Measurements from ENCODE around the gene PARN. TPM values are rescaled to one million over a fixed set of nuclear protein-coding genes. Genes with fewer than 3 reads are reported as not detected.

PARN gene
- total and polyA plus RNA-seq, 9 of the 15 experiments (the other 6 are each of a cell fraction or from before 2014, with no cell fraction given): 9.6 to 51.3 (median 40.4) TPM

DNA sequence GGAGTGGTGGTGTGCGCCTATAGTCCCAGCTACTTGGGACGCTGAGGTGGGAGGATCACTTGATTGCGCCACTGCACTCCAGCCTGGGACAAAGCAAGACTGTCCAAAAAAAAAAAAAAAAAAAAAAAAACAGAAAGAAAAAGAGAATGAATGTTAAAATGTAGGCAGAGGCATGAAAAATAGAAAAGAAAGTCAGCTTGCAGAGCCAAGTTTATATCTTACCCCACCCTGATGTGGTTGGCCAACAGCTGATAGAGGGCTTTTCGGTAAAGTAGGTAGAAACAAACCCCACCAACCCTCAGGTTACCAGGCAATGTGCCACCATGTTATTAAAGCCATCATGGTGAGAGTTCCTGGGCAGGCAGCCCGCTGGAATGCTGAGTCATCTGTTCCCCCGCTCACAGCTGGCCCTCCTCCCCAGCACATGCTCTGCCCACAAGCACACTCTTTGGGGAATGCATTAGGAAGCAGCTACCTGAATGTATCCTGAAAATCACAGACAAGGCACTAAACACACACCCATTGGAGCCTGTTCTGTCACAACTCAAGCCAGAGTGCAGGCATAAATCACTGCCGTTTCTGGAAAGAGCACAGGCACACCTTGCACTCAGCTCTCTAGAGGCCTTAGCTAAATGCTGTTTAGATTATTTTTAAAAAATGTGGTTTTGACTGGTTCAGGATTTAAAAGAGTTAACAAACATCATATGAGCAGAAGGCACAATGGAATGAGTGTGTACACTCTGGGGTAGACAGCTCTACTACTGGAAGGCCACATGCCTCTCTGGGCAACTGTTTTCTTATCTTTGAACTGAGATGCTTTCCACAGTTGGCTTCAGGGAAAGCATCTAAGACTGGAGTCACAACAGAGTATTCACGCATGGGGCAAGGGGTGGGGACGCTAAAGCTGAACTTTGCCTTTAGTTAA, 128.5 kb downstream of the PARN start (continued):
- TF ChIP-seq, protein P1, sequence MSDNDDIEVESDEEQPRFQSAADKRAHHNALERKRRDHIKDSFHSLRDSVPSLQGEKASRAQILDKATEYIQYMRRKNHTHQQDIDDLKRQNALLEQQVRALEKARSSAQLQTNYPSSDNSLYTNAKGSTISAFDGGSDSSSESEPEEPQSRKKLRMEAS (CRISPR knock-in tag; IDR thresholded peaks at IDR 0.05): peak; percentile 89
- peak; percentile 75; the same call in 1 of the 2 replicates for TF ChIP-seq ZNF384 (IDR thresholded peaks at IDR 0.05; ENCODE audit: low read depth, low read length)
- TF ChIP-seq ZNF695 (CRISPR knock-in tag; IDR thresholded peaks at IDR 0.05): no peak
- TF ChIP-seq TEAD2 (tag; IDR thresholded peaks at IDR 0.05): peak; percentile 64; the same call in 1 of the 2 replicates
- TF ChIP-seq JUN (IDR thresholded peaks at IDR 0.05; ENCODE audit: borderline replicate concordance, low read depth, low read length): 0 out of 2 replicates have a peak, but pooled peaks have one; percentile 42
- no peak for TF ChIP-seq JUN (CRISPR knock-in tag; IDR thresholded peaks at IDR 0.05; ENCODE audit: borderline replicate concordance)
- TF ChIP-seq, protein P2, sequence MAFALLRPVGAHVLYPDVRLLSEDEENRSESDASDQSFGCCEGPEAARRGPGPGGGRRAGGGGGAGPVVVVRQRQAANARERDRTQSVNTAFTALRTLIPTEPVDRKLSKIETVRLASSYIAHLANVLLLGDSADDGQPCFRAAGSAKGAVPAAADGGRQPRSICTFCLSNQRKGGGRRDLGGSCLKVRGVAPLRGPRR (CRISPR knock-in tag; IDR thresholded peaks at IDR 0.05): no peak
- TF ChIP-seq CHD4 (IDR thresholded peaks at IDR 0.05; ENCODE audit: insufficient read depth, insufficient replicate concordance, low read depth, low read length, poor library complexity, severe bottlenecking): no peak
- TF ChIP-seq ZNF143 (CRISPR knock-in tag; IDR thresholded peaks at IDR 0.05): no peak
- no peak for TF ChIP-seq ZNF431 (CRISPR knock-in tag; IDR thresholded peaks at IDR 0.05)
- no peak for TF ChIP-seq TCF7L2 (IDR thresholded peaks at IDR 0.05; ENCODE audit: low read depth, low read length)
- no peak for TF ChIP-seq SNRNP70 (optimal IDR thresholded peaks at IDR 0.05; ENCODE audit: low read depth, low read length)
- TF ChIP-seq KLF13 (tag; IDR thresholded peaks at IDR 0.05; ENCODE audit: borderline replicate concordance, low read depth): no peak
- TF ChIP-seq SOX6 (IDR thresholded peaks at IDR 0.05): no peak
- TF ChIP-seq NCOA1 (IDR thresholded peaks at IDR 0.05; ENCODE audit: low read depth): no peak
- no peak for TF ChIP-seq POLR3G (IDR thresholded peaks at IDR 0.05; ENCODE audit: extremely low read depth, insufficient read length, insufficient replicate concordance)
- no peak for TF ChIP-seq POLR3A (IDR thresholded peaks at IDR 0.05; ENCODE audit: borderline replicate concordance, extremely low read depth, insufficient read depth, insufficient read length)
- TF ChIP-seq CCNT2 (IDR thresholded peaks at IDR 0.05; ENCODE audit: borderline replicate concordance, extremely low read depth, insufficient read length, low read depth, low read length): no peak
- TF ChIP-seq ZNF217 (CRISPR knock-in tag; IDR thresholded peaks at IDR 0.05): no peak
- no peak for TF ChIP-seq TAF7 (tag; IDR thresholded peaks at IDR 0.05)
- no peak for TF ChIP-seq ZBTB7A (IDR thresholded peaks at IDR 0.05; ENCODE audit: borderline replicate concordance, control insufficient read depth, low read depth, low read length)
- TF ChIP-seq MTA3 (IDR thresholded peaks at IDR 0.05; ENCODE audit: borderline replicate concordance): peak; percentile 48; the same call in 1 of the 2 replicates
- TF ChIP-seq CREB1 (IDR thresholded peaks at IDR 0.05): no peak
- peak; percentile 26; the same call in 1 of the 2 replicates for TF ChIP-seq CREB1 (CRISPR knock-in tag; IDR thresholded peaks at IDR 0.05)
- TF ChIP-seq NFRKB (IDR thresholded peaks at IDR 0.05; ENCODE audit: low read depth): no peak
- TF ChIP-seq, protein P3, sequence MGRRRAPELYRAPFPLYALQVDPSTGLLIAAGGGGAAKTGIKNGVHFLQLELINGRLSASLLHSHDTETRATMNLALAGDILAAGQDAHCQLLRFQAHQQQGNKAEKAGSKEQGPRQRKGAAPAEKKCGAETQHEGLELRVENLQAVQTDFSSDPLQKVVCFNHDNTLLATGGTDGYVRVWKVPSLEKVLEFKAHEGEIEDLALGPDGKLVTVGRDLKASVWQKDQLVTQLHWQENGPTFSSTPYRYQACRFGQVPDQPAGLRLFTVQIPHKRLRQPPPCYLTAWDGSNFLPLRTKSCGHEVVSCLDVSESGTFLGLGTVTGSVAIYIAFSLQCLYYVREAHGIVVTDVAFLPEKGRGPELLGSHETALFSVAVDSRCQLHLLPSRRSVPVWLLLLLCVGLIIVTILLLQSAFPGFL (CRISPR knock-in tag; IDR thresholded peaks at IDR 0.05): no peak

Data from K562 (cell line).